HepG2 (cell line): ENCODE data around the gene ATXN2. TPM values are rescaled to one million over a fixed set of nuclear protein-coding genes. Genes with fewer than 3 reads are reported as not detected.

Experiments
- HES4 ChIP-seq: sonication (generic); formaldehyde crosslinking; IDR thresholded peaks from 2 replicates; pipeline ENCODE4 v1.9.0; 2021; ENCODE audit warnings: mild to moderate bottlenecking, missing genetic modification reagents, borderline replicate concordance
- MAF1 ChIP-seq: sonication (generic); formaldehyde crosslinking; IDR thresholded peaks from 2 replicates; pipeline ENCODE4 v1.5.0; 2020; ENCODE audit warnings: missing genetic modification reagents, borderline replicate concordance
- MYC ChIP-seq: sonication (generic); formaldehyde crosslinking; IDR thresholded peaks from 2 replicates; pipeline ENCODE4 v1.9.0; 2021; ENCODE audit warnings: missing genetic modification reagents, borderline replicate concordance
- NCOR1 ChIP-seq: fragments of 200-600 bp; sonication (generic); IDR thresholded peaks from 2 replicates; pipeline ENCODE4 v1.7.0; 2017; ENCODE audit warnings: antibody characterized with exemption, low read length, borderline replicate concordance
- PRDM4 ChIP-seq: sonication (generic); formaldehyde crosslinking; IDR thresholded peaks from 2 replicates; pipeline ENCODE4 v1.9.0; 2021; ENCODE audit warnings: missing genetic modification reagents, borderline replicate concordance
- RNF219 ChIP-seq: sonication (generic); formaldehyde crosslinking; IDR thresholded peaks from 2 replicates; pipeline ENCODE4 v1.5.0; 2020; ENCODE audit warnings: mild to moderate bottlenecking, missing genetic modification reagents
- SCMH1 ChIP-seq: sonication (generic); formaldehyde crosslinking; IDR thresholded peaks from 2 replicates; pipeline ENCODE4 v1.9.0; 2021; ENCODE audit warnings: missing genetic modification reagents, mild to moderate bottlenecking, borderline replicate concordance
- SNAPC2 ChIP-seq: sonication (generic); formaldehyde crosslinking; IDR thresholded peaks from 2 replicates; pipeline ENCODE4 v1.8.1; 2022; ENCODE audit warnings: mild to moderate bottlenecking, missing genetic modification reagents
- SRF ChIP-seq: IDR thresholded peaks from 2 replicates; pipeline ENCODE4 v1.6.1; 2011; ENCODE audit warnings: mild to moderate bottlenecking, low read depth, low read length, moderate library complexity
- TEAD2 ChIP-seq: sonication (generic); formaldehyde crosslinking; IDR thresholded peaks from 2 replicates; pipeline ENCODE4 v1.9.0; 2021; ENCODE audit warnings: missing genetic modification reagents
- TERF1 ChIP-seq: sonication (generic); formaldehyde crosslinking; IDR thresholded peaks from 2 replicates; pipeline ENCODE4 v1.8.0; 2022; ENCODE audit warnings: mild to moderate bottlenecking, missing genetic modification reagents, moderate library complexity
- THRA ChIP-seq: sonication (generic); formaldehyde crosslinking; IDR thresholded peaks from 2 replicates; pipeline ENCODE4 v1.4.0; 2020; ENCODE audit warnings: missing genetic modification reagents, borderline replicate concordance
- ZGPAT ChIP-seq: IDR thresholded peaks from 2 replicates; pipeline ENCODE4 v1.6.1; 2016; ENCODE audit warnings: mild to moderate bottlenecking
- ZNF430 ChIP-seq: sonication (generic); formaldehyde crosslinking; IDR thresholded peaks from 2 replicates; pipeline ENCODE4 v1.9.0; 2021; ENCODE audit warnings: mild to moderate bottlenecking, missing genetic modification reagents
- ZNF460 ChIP-seq: sonication (generic); formaldehyde crosslinking; IDR thresholded peaks from 2 replicates; pipeline ENCODE4 v1.5.1; 2020; ENCODE audit warnings: missing genetic modification reagents, mild to moderate bottlenecking, borderline replicate concordance
- ZNF512 ChIP-seq: sonication (generic); formaldehyde crosslinking; IDR thresholded peaks from 2 replicates; pipeline ENCODE4 v1.4.0; 2020; ENCODE audit warnings: mild to moderate bottlenecking, missing genetic modification reagents
- ZNF614 ChIP-seq: IDR thresholded peaks from 2 replicates; pipeline ENCODE4 v1.6.1; 2018; ENCODE audit warnings: missing biosample characterization, missing genetic modification reagents, inconsistent platforms, borderline replicate concordance
- ZNF850 ChIP-seq: sonication (generic); formaldehyde crosslinking; conservative IDR thresholded peaks from 2 replicates; pipeline ENCODE4 v1.9.0; 2021; ENCODE audit warnings: mild to moderate bottlenecking, missing genetic modification reagents
- polyA plus RNA-seq, 8 experiments: library from polyadenylated mRNA; depleted of rRNA in 3 of 8; stranded (reverse) in 7 of 8; unstranded in 1 of 8; fragments of >200 nt; fragmentation: Illumina TruSeq in 4 of 8; extraction: Trizol in 4 of 8; gene quantifications; 2 replicates each; pipeline versions ENCODE4 v1.2.1 to v1.2.3, GENCODE V29; 2011 to 2016; ENCODE audit warnings: low read depth in 4 of 8, missing spikeins in 1 of 8, mixed read lengths in 1 of 8; ENCODE audit not compliant: insufficient read depth in 1 of 8
- total RNA-seq, 5 experiments: library from RNA; depleted of rRNA; stranded (reverse); fragments of >200 nt; fragmentation: Illumina TruSeq; extraction: Trizol; gene quantifications; 2 replicates each; pipeline ENCODE4 v1.2.3, GENCODE V29; 2016; ENCODE audit warnings: low read depth in 1 of 5

The ATXN2 gene
- total and polyA plus RNA-seq, 2 of the 13 experiments (the other 11 are each of a cell fraction or from before 2014, with no cell fraction given): 18.1 to 27.1 TPM

- TF ChIP-seq ZNF614 (CRISPR knock-in tag) (0 out of 2 replicates have a peak, but pooled peaks have one; percentile 22), PRDM4 (CRISPR knock-in tag) (no peak), ZNF430 (CRISPR knock-in tag) (no peak), HES4 (CRISPR knock-in tag) (peak; percentile 83; the same call in 1 of the 2 replicates), SRF (no peak), SCMH1 (CRISPR knock-in tag) (no peak), SNAPC2 (CRISPR knock-in tag) (0 out of 2 replicates have a peak, but pooled peaks have one; percentile 18), ZNF460 (CRISPR knock-in tag) (no peak), MYC (CRISPR knock-in tag) (peak; percentile 67; the same call in 1 of the 2 replicates), MAF1 (CRISPR knock-in tag) (peak; percentile 22; the same call in 1 of the 2 replicates), ZNF512 (no peak), THRA (CRISPR knock-in tag) (0 out of 2 replicates have a peak, but pooled peaks have one; percentile 47), TEAD2 (CRISPR knock-in tag) (no peak), ZNF850 (CRISPR knock-in tag) (no peak), NCOR1 (no peak), ZGPAT (CRISPR knock-in tag) (peak; percentile 78), TERF1 (CRISPR knock-in tag) (no peak), RNF219 (CRISPR knock-in tag) (no peak)
Measured at GRCh38 chr12:111405149-111405858, 193.8 kb downstream of the ATXN2 start (continued).
